ENCODE data around the gene PDE11A. TPM values are rescaled to one million over a fixed set of nuclear protein-coding genes. Genes with fewer than 3 reads are reported as not detected.

The PDE11A gene
- total and polyA plus RNA-seq, 4 experiments from 2014 or later: not detected

GRCh38 chr2:177711483-177712265, 360.9 kb downstream of the PDE11A start:
- no peaks in the 10 kb centered on the region for H3K36me3 ChIP-seq (ENCODE audit: insufficient read depth, low read length)
- no peaks in the 10 kb centered on the region for H3K27me3 ChIP-seq (ENCODE audit: insufficient read depth, low read length)
- no peak overlapping the region for H3K27ac Mint-ChIP-seq
- H3K27me3 Mint-ChIP-seq: peaks cover 0 to 2% of the 10 kb centered on the region in 2 donors
- no peak overlapping the region for H3K4me3 ChIP-seq (ENCODE audit: low read length in 2 of 2)
- no peaks in the 10 kb centered on the region for H3K9me3 ChIP-seq (ENCODE audit: control insufficient read depth in 1 of 2, low read length in 2 of 2)
- no peaks in the 10 kb centered on the region for H3K4me1 ChIP-seq (ENCODE audit: insufficient read depth, low read length)
- intact Hi-C loops (cut with micrococcal nuclease): no loop called here
- no peaks in the 10 kb centered on the region for H3K36me3 Mint-ChIP-seq
- no peaks in the 10 kb centered on the region for H3K9me3 Mint-ChIP-seq
- DNase-seq: no peak
- H3K27ac ChIP-seq (ENCODE audit: low read depth, low read length): no peak overlapping the region
- ChIA-PET CTCF (ENCODE audit: partially characterized antibody) (no interaction called here), POLR2A (ENCODE audit: partially characterized antibody) (no interaction called here)
- H3K4me1 Mint-ChIP-seq: no peaks in the 10 kb centered on the region
- no peak overlapping the region for H3K4me3 Mint-ChIP-seq

GRCh38 chr2:177710889-177711288, 361.7 kb downstream of the PDE11A start:
- Mint-ChIP-seq H3K9me3 (no peaks in the 10 kb centered on the region), H3K36me3 (no peaks in the 10 kb centered on the region), H3K27me3 (peaks cover 2 to 3% of the 10 kb centered on the region in 2 donors), H3K4me1 (no peaks in the 10 kb centered on the region), H3K4me3 (no peak overlapping the region), H3K27ac (no peak overlapping the region)
- no peak for DNase-seq
- H3K27me3 ChIP-seq (ENCODE audit: insufficient read depth, low read length): no peaks in the 10 kb centered on the region
- no peaks in the 10 kb centered on the region for H3K36me3 ChIP-seq (ENCODE audit: insufficient read depth, low read length)
- ChIA-PET POLR2A (ENCODE audit: partially characterized antibody) (no interaction called here), CTCF (ENCODE audit: partially characterized antibody) (no interaction called here)
- intact Hi-C loops (cut with micrococcal nuclease): no loop called here
- H3K9me3 ChIP-seq (ENCODE audit: control insufficient read depth in 1 of 2, low read length in 2 of 2): no peaks in the 10 kb centered on the region
- H3K27ac ChIP-seq (ENCODE audit: low read depth, low read length): no peak overlapping the region
- no peaks in the 10 kb centered on the region for H3K4me1 ChIP-seq (ENCODE audit: insufficient read depth, low read length)
- no peak overlapping the region for H3K4me3 ChIP-seq (ENCODE audit: low read length in 2 of 2)

GRCh38 chr2:177709986-177710401, 362.6 kb downstream of the PDE11A start:
- Mint-ChIP-seq H3K27ac (no peak overlapping the region), H3K9me3 (no peaks in the 10 kb centered on the region), H3K27me3 (peaks cover 3 to 6% of the 10 kb centered on the region in 2 donors), H3K36me3 (no peaks in the 10 kb centered on the region), H3K4me1 (no peaks in the 10 kb centered on the region), H3K4me3 (no peak overlapping the region)
- no peak for DNase-seq
- H3K4me1 ChIP-seq (ENCODE audit: insufficient read depth, low read length): no peaks in the 10 kb centered on the region
- H3K9me3 ChIP-seq (ENCODE audit: control insufficient read depth in 1 of 2, low read length in 2 of 2): no peaks in the 10 kb centered on the region
- no peak overlapping the region for H3K27ac ChIP-seq (ENCODE audit: low read depth, low read length)
- ChIA-PET CTCF (ENCODE audit: partially characterized antibody) (no interaction called here), POLR2A (ENCODE audit: partially characterized antibody) (no interaction called here)
- no peak overlapping the region for H3K4me3 ChIP-seq (ENCODE audit: low read length in 2 of 2)
- intact Hi-C loops (cut with micrococcal nuclease): no loop called here
- H3K36me3 ChIP-seq (ENCODE audit: insufficient read depth, low read length): no peaks in the 10 kb centered on the region
- no peaks in the 10 kb centered on the region for H3K27me3 ChIP-seq (ENCODE audit: insufficient read depth, low read length)

GRCh38 chr2:177708660-177709444, 363.7 kb downstream of the PDE11A start:
- H3K4me1 Mint-ChIP-seq: no peaks in the 10 kb centered on the region
- intact Hi-C loops (cut with micrococcal nuclease): no loop called here
- no peak overlapping the region for H3K27ac Mint-ChIP-seq
- no peaks in the 10 kb centered on the region for H3K36me3 ChIP-seq (ENCODE audit: insufficient read depth, low read length)
- H3K27me3 Mint-ChIP-seq: peaks cover 3 to 7% of the 10 kb centered on the region in 2 donors
- H3K4me3 Mint-ChIP-seq: no peak overlapping the region
- H3K9me3 ChIP-seq (ENCODE audit: control insufficient read depth in 1 of 2, low read length in 2 of 2): no peaks in the 10 kb centered on the region
- H3K4me3 ChIP-seq (ENCODE audit: low read length in 2 of 2): no peak overlapping the region
- no peaks in the 10 kb centered on the region for H3K4me1 ChIP-seq (ENCODE audit: insufficient read depth, low read length)
- ChIA-PET CTCF (ENCODE audit: partially characterized antibody) (interaction anchor here (0.6 kb wide), 1 partner anchor 22 kb away, joined by 3 read pairs; no protein-coding TSS in a partner anchor), POLR2A (ENCODE audit: partially characterized antibody) (no interaction called here)
- H3K27me3 ChIP-seq (ENCODE audit: insufficient read depth, low read length): no peaks in the 10 kb centered on the region
- no peaks in the 10 kb centered on the region for H3K9me3 Mint-ChIP-seq
- DNase-seq: no peak
- H3K36me3 Mint-ChIP-seq: no peaks in the 10 kb centered on the region
- H3K27ac ChIP-seq (ENCODE audit: low read depth, low read length): no peak overlapping the region

- H3K27me3 ChIP-seq (ENCODE audit: insufficient read depth, low read length): no peaks in the 10 kb centered on the region
- ChIA-PET CTCF (ENCODE audit: partially characterized antibody) (no interaction called here), POLR2A (ENCODE audit: partially characterized antibody) (no interaction called here)
- no peaks in the 10 kb centered on the region for H3K4me1 ChIP-seq (ENCODE audit: insufficient read depth, low read length)
- Mint-ChIP-seq H3K36me3 (no peaks in the 10 kb centered on the region), H3K4me1 (no peaks in the 10 kb centered on the region), H3K9me3 (no peaks in the 10 kb centered on the region), H3K27ac (no peak overlapping the region), H3K27me3 (peaks cover 3 to 9% of the 10 kb centered on the region in 2 donors), H3K4me3 (no peak overlapping the region)
- intact Hi-C loops (cut with micrococcal nuclease): no loop called here
- no peaks in the 10 kb centered on the region for H3K9me3 ChIP-seq (ENCODE audit: control insufficient read depth in 1 of 2, low read length in 2 of 2)
- no peak overlapping the region for H3K27ac ChIP-seq (ENCODE audit: low read depth, low read length)
- H3K4me3 ChIP-seq (ENCODE audit: low read length in 2 of 2): no peak overlapping the region
- no peaks in the 10 kb centered on the region for H3K36me3 ChIP-seq (ENCODE audit: insufficient read depth, low read length)
- no peak for DNase-seq
Observed at GRCh38 chr2:177708106-177708505, 364.5 kb downstream of the PDE11A start.

- no peaks in the 10 kb centered on the region for H3K36me3 ChIP-seq (ENCODE audit: insufficient read depth, low read length)
- no peak for DNase-seq
- Mint-ChIP-seq H3K27ac (no peak overlapping the region), H3K36me3 (no peaks in the 10 kb centered on the region), H3K4me1 (no peaks in the 10 kb centered on the region), H3K9me3 (no peaks in the 10 kb centered on the region), H3K27me3 (peaks cover 3 to 9% of the 10 kb centered on the region in 2 donors), H3K4me3 (no peak overlapping the region)
- H3K9me3 ChIP-seq (ENCODE audit: control insufficient read depth in 1 of 2, low read length in 2 of 2): no peaks in the 10 kb centered on the region
- no peak overlapping the region for H3K4me3 ChIP-seq (ENCODE audit: low read length in 2 of 2)
- POLR2A ChIA-PET (ENCODE audit: partially characterized antibody): no interaction called here
- H3K4me1 ChIP-seq (ENCODE audit: insufficient read depth, low read length): no peaks in the 10 kb centered on the region
- H3K27ac ChIP-seq (ENCODE audit: low read depth, low read length): no peak overlapping the region
- CTCF ChIA-PET (ENCODE audit: partially characterized antibody): no interaction called here
- intact Hi-C loops (cut with micrococcal nuclease): no loop called here
- H3K27me3 ChIP-seq (ENCODE audit: insufficient read depth, low read length): no peaks in the 10 kb centered on the region
Observed at GRCh38 chr2:177705511-177706173, 366.9 kb downstream of the PDE11A start.

GRCh38 chr2:177703159-177703558, 369.4 kb downstream of the PDE11A start:
- Histone ChIP-seq H3K4me3 (ENCODE audit: low read length in 2 of 2) (no peak overlapping the region), H3K27ac (ENCODE audit: low read depth, low read length) (no peak overlapping the region), H3K27me3 (ENCODE audit: insufficient read depth, low read length) (no peaks in the 10 kb centered on the region), H3K36me3 (ENCODE audit: insufficient read depth, low read length) (no peaks in the 10 kb centered on the region), H3K9me3 (ENCODE audit: control insufficient read depth in 1 of 2, low read length in 2 of 2) (no peaks in the 10 kb centered on the region), H3K4me1 (ENCODE audit: insufficient read depth, low read length) (no peaks in the 10 kb centered on the region)
- ChIA-PET CTCF (ENCODE audit: partially characterized antibody) (interaction anchor here (1.1 kb wide), 1 partner anchor 8 kb away, joined by 5 read pairs; no protein-coding TSS in a partner anchor), POLR2A (ENCODE audit: partially characterized antibody) (no interaction called here)
- Mint-ChIP-seq H3K36me3 (no peaks in the 10 kb centered on the region), H3K4me1 (no peaks in the 10 kb centered on the region), H3K27ac (no peak overlapping the region), H3K27me3 (peaks cover 6 to 9% of the 10 kb centered on the region in 2 donors), H3K9me3 (no peaks in the 10 kb centered on the region), H3K4me3 (no peak overlapping the region)
- intact Hi-C loops (cut with micrococcal nuclease): no loop called here
- DNase-seq: no peak
